ENCODE results near the gene STX2. TPM values are rescaled to one million over a fixed set of nuclear protein-coding genes. Genes with fewer than 3 reads are reported as not detected.
A peak's percentile ranks its signal among the peaks of the same experiment; 100 is the strongest.

The STX2 gene
- total RNA-seq, 4 donors from 2014 or later, result 5.3 to 115 (median 9.0) TPM

GRCh38 chr12:130872179-130873096 lies 33.4 kb upstream of the STX2 start:
- peaks cover 0 to 39% (median 0%) of the 10 kb centered on the region in 3 donors for H3K36me3 ChIP-seq
- no peaks in the 10 kb centered on the region for H3K27me3 ChIP-seq
- TF ChIP-seq CTCF (IDR thresholded peaks at IDR 0.05), result no peak
- peak in 1 of 2 donors; percentile 30 for TF ChIP-seq POLR2A (IDR thresholded peaks at IDR 0.05)
- H3K27ac ChIP-seq, result peak overlapping the region; percentile 95 to 97 (median 96)
- H3K4me3 ChIP-seq, result peak overlapping the region; percentile 92 to 99 (median 98)
- DNase-seq, result peak; percentile 36 to 73 (median 61)
- H3K9me3 ChIP-seq, result no peaks in the 10 kb centered on the region
- H3K4me1 ChIP-seq, result peaks cover 0 to 21% (median 6%) of the 10 kb centered on the region in 4 donors

- Histone ChIP-seq H3K27me3 (no peaks in the 10 kb centered on the region), H3K36me3 (peaks cover 0 to 30% (median 0%) of the 10 kb centered on the region in 3 donors), H3K27ac (peak within 1 kb of the TSS; percentile 95 to 97 (median 96)), H3K9me3 (no peaks in the 10 kb centered on the region), H3K4me1 (peaks cover 0 to 21% (median 6%) of the 10 kb centered on the region in 4 donors), H3K4me3 (peak within 1 kb of the TSS; percentile 92 to 99 (median 98))
- DNase-seq, result peak; percentile 85 to 96 (median 94)
- TF ChIP-seq POLR2A (IDR thresholded peaks at IDR 0.05) (no peak), CTCF (IDR thresholded peaks at IDR 0.05) (peak in 1 of 6 experiments; percentile 6)
These were observed 32.5 kb upstream of the STX2 start, which contains the start of gene RAN for GRCh38 chr12:130871286-130872178. TSS of gene RAN (plus strand) at chr12:130872066. CDS start at chr12:130872594, 528 bp downstream.

- H3K4me1 ChIP-seq, result peaks cover 0 to 21% (median 6%) of the 10 kb centered on the region in 4 donors
- peak; percentile 56 to 81 (median 71) for DNase-seq
- peak overlapping the region; percentile 92 to 99 (median 98) for H3K4me3 ChIP-seq
- H3K27me3 ChIP-seq, result no peaks in the 10 kb centered on the region
- peaks cover 0 to 22% (median 0%) of the 10 kb centered on the region in 3 donors for H3K36me3 ChIP-seq
- H3K27ac ChIP-seq, result peak overlapping the region; percentile 6 to 86 (median 78)
- H3K9me3 ChIP-seq, result no peaks in the 10 kb centered on the region
- peak; percentile 25 to 54 (median 43) for TF ChIP-seq CTCF (IDR thresholded peaks at IDR 0.05)
- TF ChIP-seq POLR2A (IDR thresholded peaks at IDR 0.05), result no peak
These were observed 31.6 kb upstream of the STX2 start for GRCh38 chr12:130870442-130871285.

- H3K27ac ChIP-seq, result peak overlapping the region in 2 of 4 donors; percentile 3 to 63
- peaks cover 0 to 17% (median 4%) of the 10 kb centered on the region in 4 donors for H3K4me1 ChIP-seq
- TF ChIP-seq CTCF (IDR thresholded peaks at IDR 0.05) (no peak), POLR2A (IDR thresholded peaks at IDR 0.05) (no peak)
- no peaks in the 10 kb centered on the region for H3K9me3 ChIP-seq
- no peak overlapping the region for H3K4me3 ChIP-seq
- no peaks in the 10 kb centered on the region for H3K27me3 ChIP-seq
- no peaks in the 10 kb centered on the region for H3K36me3 ChIP-seq
- DNase-seq, result peak in 1 of 3 donors; percentile 8
These were observed 29.4 kb upstream of the STX2 start for GRCh38 chr12:130868412-130868811.
